Epithelial cell of proximal tubule (primary cell): ENCODE data around the gene VAV1. TPM values are rescaled to one million over a fixed set of nuclear protein-coding genes. Genes with fewer than 3 reads are reported as not detected.
"Not testable (repeated sequence)": the region's sequence is repeated elsewhere in the genome, so short reads cannot be mapped to it uniquely, and the experiment has no call there.

Experiments used
- DNase-seq: peaks from one replicate; pipeline ENCODE4 v3.0.0-alpha.2; 2011; ENCODE audit warnings: low read depth
- H3K4me3 ChIP-seq: 2 replicates; pipeline ENCODE4 v1.5.1; 2011; ENCODE audit warnings: low read depth, mild to moderate bottlenecking, low read length
- CTCF ChIP-seq: conservative IDR thresholded peaks from 2 replicates; pipeline ENCODE4 v1.5.1; 2012; ENCODE audit warnings: low read depth, mild to moderate bottlenecking, low read length
- total RNA-seq: library from RNA; depleted of rRNA; stranded (reverse); fragments of >200 nt; gene quantifications from 2 replicates; pipeline ENCODE4 v1.2.3, GENCODE V29; 2015

VAV1 gene
- total RNA-seq, 1 donor from 2014 or later = 1.3 TPM

- no peak for DNase-seq
- no peak for TF ChIP-seq CTCF
Observed at GRCh38 chr19:6754136-6754535, 18.4 kb upstream of the VAV1 start.

GRCh38 chr19:6754653-6755463 is 17.6 kb upstream of the VAV1 start:
- no peak for DNase-seq
- H3K4me3 ChIP-seq = no peak overlapping the region
- TF ChIP-seq CTCF = no peak

More at GRCh38 chr19:6754136-6754535, 18.4 kb upstream of the VAV1 start:
- no peak overlapping the region for H3K4me3 ChIP-seq

- no peak overlapping the region for H3K4me3 ChIP-seq
- TF ChIP-seq CTCF = no peak
Observed at GRCh38 chr19:6760606-6761005, 11.9 kb upstream of the VAV1 start.

GRCh38 chr19:6761053-6761676 is 11.3 kb upstream of the VAV1 start:
- DNase-seq = no peak
- no peak overlapping the region for H3K4me3 ChIP-seq
- TF ChIP-seq CTCF = no peak

More at GRCh38 chr19:6760606-6761005, 11.9 kb upstream of the VAV1 start:
- DNase-seq = no peak

GRCh38 chr19:6762253-6762797 is 10.2 kb upstream of the VAV1 start:
- not testable (repeated sequence) for H3K4me3 ChIP-seq, DNase-seq

GRCh38 chr19:6765738-6766356 is 6.7 kb upstream of the VAV1 start:
- no peak overlapping the region for H3K4me3 ChIP-seq
- no peak for TF ChIP-seq CTCF
- no peak for DNase-seq

- DNase-seq = no peak
- TF ChIP-seq CTCF = no peak
- peak overlapping the region; percentile 69 for H3K4me3 ChIP-seq
Observed at GRCh38 chr19:6766357-6767080, 6.0 kb upstream of the VAV1 start.
